Effector memory CD8-positive, alpha-beta T cell (primary cell): ENCODE data around the gene AGPAT3.
A peak's percentile ranks its signal among the peaks of the same experiment; 100 is the strongest.

ENCODE experiments used
- ATAC-seq: fragments of 150-1000 bp; cut with Tn5 transposase; replicated peaks from 2 replicates; pipeline ENCODE4 v1.10.0; 2021; ENCODE audit warnings: mild to moderate bottlenecking, moderate library complexity
- DNase-seq, 3 experiments: peaks; one replicate each; pipeline ENCODE4 v3.0.0; 2021
- H3K27ac Mint-ChIP-seq, 2 donors: one replicate each; pipeline ENCODE4 v1.8.0; 2022; ENCODE audit warnings: mild to moderate bottlenecking in 2 of 2, mixed read lengths in 2 of 2, moderate library complexity in 2 of 2
- H3K27me3 Mint-ChIP-seq, 2 donors: one replicate each; pipeline ENCODE4 v1.8.0; 2022; ENCODE audit warnings: mixed read lengths in 2 of 2
- H3K36me3 Mint-ChIP-seq: one replicate; pipeline ENCODE4 v1.8.0; 2022; ENCODE audit warnings: mild to moderate bottlenecking, moderate library complexity, mixed read lengths; ENCODE audit not compliant: insufficient read depth
- H3K4me1 Mint-ChIP-seq, 2 donors: one replicate each; pipeline ENCODE4 v1.8.0; 2022; ENCODE audit warnings: low read depth in 2 of 2, mixed read lengths in 2 of 2
- H3K4me3 Mint-ChIP-seq, 2 donors: one replicate each; pipeline ENCODE4 v1.8.0; 2022; ENCODE audit warnings: mild to moderate bottlenecking in 2 of 2, mixed read lengths in 2 of 2, moderate library complexity in 2 of 2
- H3K9me3 Mint-ChIP-seq, 2 donors: one replicate each; pipeline ENCODE4 v1.8.0; 2022; ENCODE audit warnings: mixed read lengths in 2 of 2

The AGPAT3 gene

DNA sequence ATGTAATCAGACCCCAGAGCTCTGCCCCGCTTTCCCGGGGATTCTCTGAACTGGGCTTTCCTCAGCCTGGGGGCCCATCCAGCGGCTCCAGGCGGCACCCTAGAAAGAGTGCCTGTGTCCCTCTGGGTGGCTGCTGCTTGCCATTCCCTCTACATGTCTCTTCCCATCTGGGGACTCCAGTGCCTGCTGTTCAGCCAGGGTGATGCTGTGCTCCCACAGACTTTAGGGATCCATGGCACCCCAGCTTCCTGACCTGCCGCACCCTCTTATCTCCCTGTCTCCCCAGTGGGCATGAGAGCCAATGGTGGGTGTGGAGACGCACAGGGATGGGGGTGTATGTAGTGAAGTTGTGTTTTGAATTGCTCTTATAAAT is 163.2 kb downstream of the AGPAT3 start:
- peaks cover 43% of the 10 kb centered on the region for H3K36me3 Mint-ChIP-seq
- no peaks in the 10 kb centered on the region for H3K27me3 Mint-ChIP-seq
- H3K27ac Mint-ChIP-seq, result peak overlapping the region in 1 of 2 donors; percentile 77
- H3K4me3 Mint-ChIP-seq, result peak overlapping the region; percentile 18 to 29
- ATAC-seq (no peak), DNase-seq (no peak)
- H3K9me3 Mint-ChIP-seq, result no peaks in the 10 kb centered on the region
- H3K4me1 Mint-ChIP-seq, result peaks cover 54 to 72% of the 10 kb centered on the region in 2 donors

DNA sequence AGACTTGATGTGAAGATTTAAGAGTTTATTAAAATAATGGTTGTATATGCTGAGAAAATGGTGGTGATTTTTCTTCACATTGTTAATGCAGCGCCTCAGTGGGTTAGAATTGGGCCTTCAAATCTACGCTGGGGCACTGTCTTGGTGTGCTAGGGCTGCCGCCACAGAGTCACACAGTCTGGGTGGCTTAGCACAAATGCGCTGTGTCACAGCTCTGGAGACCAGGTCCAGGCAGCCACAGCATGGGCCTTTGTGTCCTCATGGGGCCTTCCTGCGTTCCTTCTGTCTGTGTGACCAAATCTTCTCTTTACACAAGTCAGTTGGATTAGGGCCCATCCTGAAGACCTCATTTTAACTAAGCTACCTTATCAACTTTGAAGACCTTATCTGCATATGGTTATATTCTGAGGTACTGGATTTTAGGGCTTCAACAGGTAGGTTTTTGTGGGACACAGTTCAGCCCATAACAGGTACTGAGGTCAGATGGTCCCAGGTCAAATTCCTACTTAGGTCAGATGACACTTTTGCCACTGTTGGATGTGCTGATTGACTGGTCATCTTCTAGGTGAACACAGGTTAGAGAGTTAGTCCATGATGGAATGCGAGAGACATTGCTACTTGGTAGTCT is 164.6 kb downstream of the AGPAT3 start:
- Mint-ChIP-seq H3K36me3 (peaks cover 52% of the 10 kb centered on the region), H3K27me3 (no peaks in the 10 kb centered on the region), H3K4me3 (peak overlapping the region in 1 of 2 donors; percentile 3), H3K27ac (peak overlapping the region in 1 of 2 donors; percentile 88), H3K9me3 (no peaks in the 10 kb centered on the region), H3K4me1 (peaks cover 52 to 64% of the 10 kb centered on the region in 2 donors)
- DNase-seq, result no peak
- no peak for ATAC-seq

DNA sequence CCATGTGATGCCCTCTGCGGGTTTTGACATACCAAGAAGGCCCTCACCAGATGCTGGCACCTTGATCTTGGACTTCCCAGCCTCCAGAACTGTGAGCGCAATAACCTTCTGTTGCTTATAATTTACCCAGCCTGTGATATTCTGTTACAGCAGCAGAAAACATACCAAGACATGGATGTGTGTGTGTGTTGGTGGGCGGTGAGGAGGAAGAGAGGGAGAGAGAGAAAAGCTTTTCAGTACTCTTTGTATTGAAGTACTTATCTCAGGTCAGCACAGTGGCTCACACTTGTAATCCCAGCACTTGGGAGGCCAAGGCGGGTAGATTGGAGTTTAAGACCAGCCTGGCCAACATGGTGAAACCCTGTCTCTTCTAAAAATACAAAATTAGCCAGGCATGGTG is 170.2 kb downstream of the AGPAT3 start:
- ATAC-seq (no peak), DNase-seq (no peak)
- peaks cover 89% of the 10 kb centered on the region for H3K36me3 Mint-ChIP-seq
- H3K9me3 Mint-ChIP-seq, result no peaks in the 10 kb centered on the region
- peak overlapping the region in 1 of 2 donors; percentile 71 for H3K27ac Mint-ChIP-seq
- no peak overlapping the region for H3K4me3 Mint-ChIP-seq
- no peaks in the 10 kb centered on the region for H3K27me3 Mint-ChIP-seq
- H3K4me1 Mint-ChIP-seq, result peaks cover 21 to 27% of the 10 kb centered on the region in 2 donors
